PC-3 (cell line): Measurements from ENCODE around the gene TTLL7. TPM values are rescaled to one million over a fixed set of nuclear protein-coding genes. Genes with fewer than 3 reads are reported as not detected.

Experiments
- ATAC-seq: fragments of 200-7000 bp; cut with Tn5 transposase; 2 replicates; pipeline ENCODE4 v1.9.1; 2020; ENCODE audit warnings: mild to moderate bottlenecking, moderate library complexity
- BruUV-seq: library from RNA; stranded (reverse); fragments of 400-500 nt; replicated peaks from 2 replicates; lab custom pipeline; 2021; lab: Mats Ljungman, UMichigan
- CTCF ChIA-PET: fragments of 300-600 bp; sonication (Branson Sonifier 250); formaldehyde crosslinking; loops from one replicate; lab custom pipeline; 2022; ENCODE audit warnings: antibody characterized with exemption; lab: Charles Lee
- POLR2A ChIA-PET: fragments of 300-600 bp; sonication (Branson Sonifier 250); formaldehyde crosslinking; loops from one replicate; lab custom pipeline; 2022; ENCODE audit warnings: antibody characterized with exemption; ENCODE audit not compliant: unreplicated experiment; lab: Charles Lee
- DNase-seq: peaks from one replicate; pipeline ENCODE4 v3.0.0-alpha.2; 2015
- H2AFZ ChIP-seq: fragments of 300-600 bp; sonication (generic); 2 replicates; pipeline ENCODE4 v1.6.0; 2016; ENCODE audit warnings: antibody characterized with exemption, low read length
- H3F3A ChIP-seq: fragments of 300-600 bp; sonication (generic); one replicate; pipeline ENCODE4 v1.6.0; 2017; ENCODE audit warnings: antibody characterized with exemption, low read length, control low read depth, mild to moderate bottlenecking; ENCODE audit not compliant: unreplicated experiment
- H3K27ac ChIP-seq: fragments of 300-600 bp; sonication (generic); 2 replicates; pipeline ENCODE4 v1.5.1; 2016; ENCODE audit warnings: mild to moderate bottlenecking, low read length
- H3K27me3 ChIP-seq: fragments of 300-600 bp; sonication (generic); 2 replicates; pipeline ENCODE4 v1.6.1; 2016; ENCODE audit warnings: low read length, mixed read lengths
- H3K36me3 ChIP-seq: fragments of 300-600 bp; sonication (generic); 2 replicates; pipeline ENCODE4 v1.6.1; 2016; ENCODE audit warnings: low read depth, mixed run types, low read length, mixed read lengths
- H3K4me1 ChIP-seq: fragments of 300-600 bp; sonication (generic); 2 replicates; pipeline ENCODE4 v1.5.1; 2016; ENCODE audit warnings: low read length; ENCODE audit not compliant: insufficient read depth
- H3K4me2 ChIP-seq: fragments of 300-600 bp; sonication (generic); 2 replicates; pipeline ENCODE4 v1.6.0; 2016; ENCODE audit warnings: low read length
- H3K4me3 ChIP-seq: fragments of 300-600 bp; sonication (generic); 2 replicates; pipeline ENCODE4 v1.5.1; 2016; ENCODE audit warnings: mild to moderate bottlenecking, low read length, mixed read lengths
- H3K79me2 ChIP-seq: fragments of 300-600 bp; sonication (generic); 2 replicates; pipeline ENCODE4 v1.6.1; 2017; ENCODE audit warnings: low read length, mixed read lengths
- H3K9ac ChIP-seq: fragments of 300-600 bp; sonication (generic); 2 replicates; pipeline ENCODE4 v1.6.0; 2016; ENCODE audit warnings: mild to moderate bottlenecking, low read length
- H3K9me2 ChIP-seq: fragments of 300-600 bp; sonication (generic); replicated peaks from 2 replicates; pipeline ENCODE4 v1.6.1; 2016; ENCODE audit warnings: mixed run types, low read length, mixed read lengths
- H3K9me3 ChIP-seq: fragments of 300-600 bp; sonication (generic); 2 replicates; pipeline ENCODE4 v1.6.1; 2016; ENCODE audit warnings: low read length, mixed read lengths
- H4K20me1 ChIP-seq: fragments of 300-600 bp; sonication (generic); 2 replicates; pipeline ENCODE4 v1.6.1; 2016; ENCODE audit warnings: low read length, mixed read lengths
- CTCF ChIP-seq: fragments of 300-600 bp; sonication (generic); conservative IDR thresholded peaks from 2 replicates; pipeline ENCODE4 v1.5.1; 2017; ENCODE audit warnings: antibody characterized with exemption, low read depth, mild to moderate bottlenecking, low read length
- EZH2 ChIP-seq: fragments of 300-600 bp; sonication (generic); IDR thresholded peaks from one replicate; pipeline ENCODE4 v1.6.1; 2017; ENCODE audit warnings: antibody characterized with exemption, mild to moderate bottlenecking, low read length; ENCODE audit not compliant: unreplicated experiment
- EZH2phosphoT487 ChIP-seq: fragments of 300-600 bp; sonication (generic); IDR thresholded peaks from 2 replicates; pipeline ENCODE4 v1.6.1; 2018; ENCODE audit warnings: mild to moderate bottlenecking, antibody characterized with exemption, low read length, borderline replicate concordance
- intact Hi-C: fragments of 100-400 bp; cut with micrococcal nuclease; formaldehyde crosslinking; loops from 2 replicates; pipeline ENCODE4 v1.9.0; 2023
- total RNA-seq: library from RNA; depleted of rRNA; stranded (reverse); fragments of >200 nt; gene quantifications from 2 replicates; pipeline ENCODE4 v1.2.3, GENCODE V29; 2014

TTLL7 gene
- total RNA-seq, 1 experiment from 2014 or later = 3.8 TPM

DNA sequence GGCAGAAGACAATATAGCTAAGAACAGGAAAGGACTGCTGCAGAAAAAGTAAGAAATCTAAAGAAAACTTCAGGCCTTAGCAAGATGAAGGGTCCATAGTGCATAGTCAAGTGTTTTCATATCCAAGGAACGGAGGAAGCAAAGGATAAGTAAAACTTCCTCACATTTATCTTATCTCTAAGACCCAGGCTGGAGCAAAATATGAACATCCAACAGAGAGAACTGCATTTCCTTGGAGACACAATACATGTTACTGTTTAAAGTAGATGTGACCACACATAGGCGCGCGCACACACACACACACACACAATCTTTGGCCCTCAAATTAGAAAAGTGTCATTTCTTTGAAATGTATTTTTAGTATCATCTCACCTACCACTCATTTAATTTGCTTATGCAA, 66.7 kb downstream of the TTLL7 start:
- Histone ChIP-seq H3K27ac (no peak overlapping the region), H3K4me1 (no peaks in the 10 kb centered on the region), H2AFZ (no peak overlapping the region), H3K27me3 (no peaks in the 10 kb centered on the region), H3K79me2 (no peaks in the 10 kb centered on the region), H3K9me3 (no peaks in the 10 kb centered on the region), H3F3A (no peaks in the 10 kb centered on the region), H3K4me2 (no peak overlapping the region), H4K20me1 (no peaks in the 10 kb centered on the region), H3K9ac (no peak overlapping the region), H3K9me2 (no peaks in the 10 kb centered on the region), H3K4me3 (no peak overlapping the region), H3K36me3 (no peaks in the 10 kb centered on the region)
- ChIA-PET POLR2A (interaction anchor here (0.6 kb wide), 1 partner anchor 108 kb away, joined by 7 read pairs; no protein-coding TSS in a partner anchor), CTCF (interaction anchor here (0.6 kb wide), 1 partner anchor 253 kb away, joined by 6 read pairs; no protein-coding TSS in a partner anchor)
- intact Hi-C loops = no loop called here
- DNase-seq (no peak), ATAC-seq (no peak)
- BruUV-seq = no TSS peak
- no peak for TF ChIP-seq EZH2
- no peak for TF ChIP-seq CTCF
- TF ChIP-seq EZH2phosphoT487 = no peak

DNA sequence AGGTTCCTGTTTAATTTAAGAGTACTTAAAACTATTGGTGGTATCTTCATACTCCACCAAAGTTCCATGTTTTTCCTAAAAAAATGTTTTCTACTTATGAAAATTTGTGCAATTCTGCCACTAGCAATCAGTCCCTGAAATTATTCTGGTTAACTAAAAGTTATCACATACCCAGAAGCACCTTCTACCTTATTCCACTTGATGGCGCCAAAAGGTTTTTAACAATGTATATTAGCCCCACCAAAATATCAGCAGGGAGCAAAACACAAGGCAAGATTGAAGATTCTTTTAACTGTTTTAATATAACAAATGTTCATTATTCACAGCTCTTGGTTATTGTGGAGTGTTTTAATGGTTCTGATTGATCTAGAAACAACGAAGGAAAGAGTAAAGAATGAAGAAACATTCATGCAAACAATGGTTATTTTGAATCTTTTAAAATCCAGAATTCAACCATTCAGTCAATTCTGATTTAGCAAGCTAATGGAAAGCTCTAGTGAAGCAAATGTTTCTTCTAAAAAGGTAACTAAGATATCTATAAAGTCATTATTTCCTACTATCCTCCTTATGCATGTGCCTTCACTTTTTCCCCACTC, 67.2 kb downstream of the TTLL7 start:
- Histone ChIP-seq H3K4me3 (no peak overlapping the region), H3K27me3 (no peaks in the 10 kb centered on the region), H3K27ac (no peak overlapping the region), H3K79me2 (no peaks in the 10 kb centered on the region), H3K9me2 (no peaks in the 10 kb centered on the region), H3K4me1 (no peaks in the 10 kb centered on the region), H3F3A (no peaks in the 10 kb centered on the region), H4K20me1 (no peaks in the 10 kb centered on the region), H2AFZ (no peak overlapping the region), H3K9ac (no peak overlapping the region), H3K4me2 (no peak overlapping the region), H3K9me3 (no peaks in the 10 kb centered on the region), H3K36me3 (no peaks in the 10 kb centered on the region)
- intact Hi-C loops = loop anchor here (1.0 to 2.0 kb wide), 2 partner anchors 191 to 503 kb away; no protein-coding TSS in a partner anchor
- TF ChIP-seq EZH2 (no peak), EZH2phosphoT487 (no peak), CTCF (peak; percentile 87)
- ChIA-PET POLR2A (interaction anchor here (0.6 kb wide), 1 partner anchor 108 kb away, joined by 7 read pairs; no protein-coding TSS in a partner anchor), CTCF (interaction anchor here (0.6 kb wide), 1 partner anchor 254 kb away, joined by 6 read pairs; no protein-coding TSS in a partner anchor)
- peak; percentile 73 for ATAC-seq
- peak; percentile 67 for DNase-seq
- BruUV-seq = no TSS peak

DNA sequence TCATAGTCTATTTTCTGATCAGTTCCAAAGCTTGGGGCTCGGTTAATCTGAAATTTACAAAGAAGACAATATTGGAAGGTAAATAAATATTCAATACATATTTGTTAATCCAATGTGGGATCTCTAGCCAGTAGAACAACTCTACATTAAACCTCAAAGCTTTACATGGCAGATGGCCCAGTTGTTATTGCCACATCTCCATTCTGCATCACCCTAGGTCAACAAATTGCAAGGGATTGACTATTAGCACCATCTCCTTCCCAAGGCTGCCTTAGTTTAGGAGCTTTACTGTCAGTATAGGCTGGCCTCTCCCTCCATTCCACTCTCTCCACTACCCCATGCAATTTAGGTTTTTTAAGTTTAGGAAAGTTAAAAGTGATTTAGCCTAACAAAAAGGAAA, 69.7 kb downstream of the TTLL7 start:
- H4K20me1 ChIP-seq = no peaks in the 10 kb centered on the region
- BruUV-seq = no TSS peak
- no peaks in the 10 kb centered on the region for H3K4me1 ChIP-seq
- H3K9me2 ChIP-seq = no peaks in the 10 kb centered on the region
- H3K4me3 ChIP-seq = no peak overlapping the region
- H3K9me3 ChIP-seq = no peaks in the 10 kb centered on the region
- H3K4me2 ChIP-seq = no peak overlapping the region
- peak; percentile 59 for DNase-seq
- intact Hi-C loops = no loop called here
- H3K36me3 ChIP-seq = no peaks in the 10 kb centered on the region
- no peaks in the 10 kb centered on the region for H3K79me2 ChIP-seq
- ChIA-PET POLR2A (no interaction called here), CTCF (no interaction called here)
- TF ChIP-seq CTCF = no peak
- no peak for TF ChIP-seq EZH2
- no peak for TF ChIP-seq EZH2phosphoT487
- H3F3A ChIP-seq = no peaks in the 10 kb centered on the region
- H3K27ac ChIP-seq = no peak overlapping the region
- no peak for ATAC-seq
- H3K27me3 ChIP-seq = no peaks in the 10 kb centered on the region
- H2AFZ ChIP-seq = no peak overlapping the region
- H3K9ac ChIP-seq = no peak overlapping the region
